MM.1S (cell line): ENCODE data around the gene CREB3L1.

Experiments
- DNase-seq: peaks from one replicate; pipeline ENCODE4 v3.0.0-alpha.2; 2015
- H2AFZ ChIP-seq: fragments of 300-600 bp; sonication (generic); 2 replicates; pipeline ENCODE4 v1.6.0; 2016; ENCODE audit warnings: antibody characterized with exemption, low read length
- H3F3A ChIP-seq: fragments of 300-600 bp; sonication (generic); 2 replicates; pipeline ENCODE4 v1.6.1; 2016; ENCODE audit warnings: mild to moderate bottlenecking, antibody characterized with exemption, low read length, moderate library complexity, mixed read lengths; ENCODE audit not compliant: insufficient read depth
- H3K27ac ChIP-seq: fragments of 300-600 bp; sonication (generic); 2 replicates; pipeline ENCODE4 v1.5.1; 2016; ENCODE audit warnings: mild to moderate bottlenecking, low read length
- H3K27me3 ChIP-seq: fragments of 300-600 bp; sonication (generic); replicated peaks from 2 replicates; pipeline ENCODE4 v1.6.0; 2016; ENCODE audit warnings: low read length; ENCODE audit not compliant: insufficient read depth
- H3K36me3 ChIP-seq: fragments of 300-600 bp; sonication (generic); replicated peaks from 2 replicates; pipeline ENCODE4 v1.6.1; 2016; ENCODE audit warnings: mild to moderate bottlenecking, low read length, mixed read lengths; ENCODE audit not compliant: insufficient read depth
- H3K4me1 ChIP-seq: fragments of 300-600 bp; sonication (generic); 2 replicates; pipeline ENCODE4 v1.6.1; 2016; ENCODE audit warnings: low read length, mixed read lengths
- H3K4me2 ChIP-seq: fragments of 300-600 bp; sonication (generic); 2 replicates; pipeline ENCODE4 v1.6.0; 2016; ENCODE audit warnings: low read depth, low read length
- H3K4me3 ChIP-seq: fragments of 300-600 bp; sonication (generic); 2 replicates; pipeline ENCODE4 v1.5.1; 2016; ENCODE audit warnings: low read length, mixed read lengths
- H3K79me2 ChIP-seq: fragments of 300-600 bp; sonication (generic); 2 replicates; pipeline ENCODE4 v1.6.1; 2016; ENCODE audit warnings: mixed run types, low read length, mixed read lengths
- H3K9ac ChIP-seq: fragments of 300-600 bp; sonication (generic); 2 replicates; pipeline ENCODE4 v1.6.1; 2016; ENCODE audit warnings: low read length, mixed read lengths
- H3K9me2 ChIP-seq: fragments of 300-600 bp; sonication (generic); replicated peaks from 2 replicates; pipeline ENCODE4 v1.6.1; 2016; ENCODE audit warnings: mild to moderate bottlenecking, low read length, mixed read lengths; ENCODE audit not compliant: insufficient read depth
- H3K9me3 ChIP-seq: fragments of 300-600 bp; sonication (generic); replicated peaks from 2 replicates; pipeline ENCODE4 v1.6.1; 2016; ENCODE audit warnings: mild to moderate bottlenecking, low read length, mixed read lengths; ENCODE audit not compliant: insufficient read depth
- H4K20me1 ChIP-seq: fragments of 300-600 bp; sonication (generic); 2 replicates; pipeline ENCODE4 v1.6.1; 2016; ENCODE audit warnings: mild to moderate bottlenecking, low read length, moderate library complexity, mixed read lengths; ENCODE audit not compliant: insufficient read depth
- EZH2 ChIP-seq: fragments of 300-600 bp; sonication (generic); optimal IDR thresholded peaks from 2 replicates; pipeline ENCODE3; 2017; ENCODE audit warnings: low read depth, mild to moderate bottlenecking, antibody characterized with exemption, low read length, mixed read lengths
- EZH2phosphoT487 ChIP-seq: fragments of 300-600 bp; sonication (generic); IDR thresholded peaks from 2 replicates; pipeline ENCODE4 v1.6.1; 2018; ENCODE audit warnings: antibody characterized with exemption, low read length
- TF ChIP-seq, protein P1 (sequence below): fragments of 300-600 bp; sonication (generic); IDR thresholded peaks from 2 replicates; pipeline ENCODE4 v1.5.1; 2016; ENCODE audit warnings: antibody characterized with exemption, low read length, mixed read lengths

CREB3L1 gene

DNA sequence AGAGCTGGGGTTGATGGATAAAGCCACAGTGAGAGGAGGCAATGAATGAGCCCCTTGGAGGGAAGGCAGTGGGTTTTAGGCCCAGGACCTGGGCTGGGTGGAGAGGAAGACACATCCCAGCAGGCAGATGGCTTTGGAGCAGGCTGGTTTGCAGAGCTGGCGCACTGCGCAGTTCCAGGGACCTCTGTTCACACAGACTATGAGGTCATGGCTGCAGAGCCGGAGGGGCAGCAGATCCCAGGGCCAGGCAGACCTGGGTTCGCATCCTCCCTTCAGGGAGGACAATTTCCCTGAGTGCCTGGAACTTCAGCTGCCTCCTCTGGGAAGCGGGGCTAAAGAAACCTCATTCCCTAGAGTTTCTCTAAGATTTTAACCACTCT, 41.6 kb downstream of the CREB3L1 start:
- Histone ChIP-seq H4K20me1 (no peaks in the 10 kb centered on the region), H2AFZ (peak overlapping the region; percentile 26; the same call in 1 of the 2 replicates), H3K4me2 (no peak overlapping the region), H3K9ac (no peak overlapping the region), H3K79me2 (no peaks in the 10 kb centered on the region), H3F3A (no peaks in the 10 kb centered on the region), H3K36me3 (no peaks in the 10 kb centered on the region), H3K9me2 (no peaks in the 10 kb centered on the region), H3K27ac (no peak overlapping the region), H3K9me3 (no peaks in the 10 kb centered on the region), H3K4me1 (peaks cover 7% of the 10 kb centered on the region; the same call in 1 of the 2 replicates), H3K27me3 (no peaks in the 10 kb centered on the region), H3K4me3 (no peak overlapping the region)
- no peak for DNase-seq
- TF ChIP-seq, protein P1, sequence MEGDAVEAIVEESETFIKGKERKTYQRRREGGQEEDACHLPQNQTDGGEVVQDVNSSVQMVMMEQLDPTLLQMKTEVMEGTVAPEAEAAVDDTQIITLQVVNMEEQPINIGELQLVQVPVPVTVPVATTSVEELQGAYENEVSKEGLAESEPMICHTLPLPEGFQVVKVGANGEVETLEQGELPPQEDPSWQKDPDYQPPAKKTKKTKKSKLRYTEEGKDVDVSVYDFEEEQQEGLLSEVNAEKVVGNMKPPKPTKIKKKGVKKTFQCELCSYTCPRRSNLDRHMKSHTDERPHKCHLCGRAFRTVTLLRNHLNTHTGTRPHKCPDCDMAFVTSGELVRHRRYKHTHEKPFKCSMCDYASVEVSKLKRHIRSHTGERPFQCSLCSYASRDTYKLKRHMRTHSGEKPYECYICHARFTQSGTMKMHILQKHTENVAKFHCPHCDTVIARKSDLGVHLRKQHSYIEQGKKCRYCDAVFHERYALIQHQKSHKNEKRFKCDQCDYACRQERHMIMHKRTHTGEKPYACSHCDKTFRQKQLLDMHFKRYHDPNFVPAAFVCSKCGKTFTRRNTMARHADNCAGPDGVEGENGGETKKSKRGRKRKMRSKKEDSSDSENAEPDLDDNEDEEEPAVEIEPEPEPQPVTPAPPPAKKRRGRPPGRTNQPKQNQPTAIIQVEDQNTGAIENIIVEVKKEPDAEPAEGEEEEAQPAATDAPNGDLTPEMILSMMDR: no peak
- TF ChIP-seq EZH2phosphoT487 (no peak), EZH2 (no peak)

DNA sequence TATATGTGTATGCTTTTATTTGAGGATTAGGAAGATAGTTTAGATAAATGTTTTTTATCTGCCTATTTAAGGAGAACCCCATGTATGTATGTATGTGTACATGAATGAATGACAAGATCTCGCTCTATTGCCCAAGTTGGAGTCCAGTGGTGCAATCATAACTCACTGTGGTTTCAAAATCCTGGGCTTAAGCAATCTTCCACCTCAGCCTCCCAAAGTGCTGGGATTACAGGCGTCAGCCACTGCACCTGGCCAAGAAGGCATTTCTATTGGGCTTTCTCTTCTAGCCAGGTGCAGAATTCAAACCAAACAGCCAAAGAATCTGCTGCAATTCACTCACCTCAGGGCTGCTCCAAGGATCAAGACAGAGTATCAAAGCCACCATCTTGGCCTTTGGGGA, 44.3 kb downstream of the CREB3L1 start:
- TF ChIP-seq, protein P1: no peak
- no peak overlapping the region for H3K4me2 ChIP-seq
- H4K20me1 ChIP-seq: no peaks in the 10 kb centered on the region
- peaks cover 7% of the 10 kb centered on the region; the same call in 1 of the 2 replicates for H3K4me1 ChIP-seq
- H3K27ac ChIP-seq: no peak overlapping the region
- no peak overlapping the region for H3K4me3 ChIP-seq
- peaks cover 10% of the 10 kb centered on the region for H3K27me3 ChIP-seq
- no peaks in the 10 kb centered on the region for H3F3A ChIP-seq
- no peak for DNase-seq
- H3K9me3 ChIP-seq: no peaks in the 10 kb centered on the region
- H3K36me3 ChIP-seq: no peaks in the 10 kb centered on the region
- H3K9me2 ChIP-seq: no peaks in the 10 kb centered on the region
- no peak overlapping the region for H3K9ac ChIP-seq
- no peak overlapping the region for H2AFZ ChIP-seq
- no peaks in the 10 kb centered on the region for H3K79me2 ChIP-seq

DNA sequence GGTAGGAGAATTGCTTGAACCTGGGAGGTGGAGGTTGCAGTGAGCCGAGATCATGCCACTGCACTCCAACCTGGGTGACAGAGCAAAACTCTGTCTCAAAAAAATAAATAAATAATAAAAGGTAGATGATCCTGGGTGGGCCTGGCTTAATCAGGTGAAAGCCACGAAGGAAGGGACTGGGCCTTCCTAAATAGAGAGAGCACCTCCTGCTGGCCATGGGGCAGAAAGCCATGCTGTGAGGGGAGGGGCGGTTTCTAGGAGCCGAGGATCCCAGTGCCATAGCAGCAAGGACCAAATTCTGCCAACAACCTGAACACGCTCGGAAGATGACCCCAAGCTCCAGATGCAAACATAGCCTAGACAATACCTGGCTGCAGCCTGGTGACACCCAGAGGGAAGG, 45.3 kb downstream of the CREB3L1 start:
- Histone ChIP-seq H3K79me2 (no peaks in the 10 kb centered on the region), H3K9me3 (no peaks in the 10 kb centered on the region), H3K4me3 (no peak overlapping the region), H3K27me3 (peaks cover 17% of the 10 kb centered on the region), H3F3A (no peaks in the 10 kb centered on the region), H3K9me2 (no peaks in the 10 kb centered on the region), H3K27ac (no peak overlapping the region), H3K36me3 (no peaks in the 10 kb centered on the region), H3K9ac (no peak overlapping the region), H3K4me2 (no peak overlapping the region), H4K20me1 (no peaks in the 10 kb centered on the region), H2AFZ (no peak overlapping the region), H3K4me1 (peaks cover 7% of the 10 kb centered on the region; the same call in 1 of the 2 replicates)
- TF ChIP-seq, protein P1: peak; percentile 32
- no peak for TF ChIP-seq EZH2phosphoT487
- DNase-seq: no peak
